ENCODE results near the gene SPC25. TPM values are rescaled to one million over a fixed set of nuclear protein-coding genes. Genes with fewer than 3 reads are reported as not detected.

Gene SPC25
- total and polyA plus RNA-seq, 2 donors (not counting 1 experiment from before 2014, with no cell fraction given), result 0.12 to 0.64 TPM

DNA sequence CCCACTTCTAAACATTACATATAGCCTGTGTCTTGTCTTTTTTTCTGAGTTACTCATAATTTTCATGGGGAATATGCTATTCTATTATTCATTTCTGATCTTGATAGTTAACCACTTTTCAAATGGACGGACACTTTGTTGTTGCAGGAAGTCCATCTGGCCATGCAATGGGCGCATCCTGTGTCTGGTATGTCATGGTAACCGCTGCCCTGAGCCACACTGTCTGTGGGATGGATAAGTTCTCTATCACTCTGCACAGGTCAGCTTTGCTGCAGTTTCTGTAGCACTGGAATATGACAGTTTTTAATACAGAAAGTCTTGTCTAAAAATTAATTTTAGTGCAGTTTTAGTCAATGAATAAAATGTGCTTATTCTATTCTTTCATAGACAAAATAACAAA is 14.1 kb upstream of the SPC25 start:
- H3K27me3 Mint-ChIP-seq, result peaks cover 24% of the 10 kb centered on the region
- TF ChIP-seq EZH2 (IDR thresholded peaks at IDR 0.05; ENCODE audit: borderline replicate concordance, insufficient read depth, low read depth, low read length, poor library complexity, severe bottlenecking), result no peak
- TF ChIP-seq, protein P1, sequence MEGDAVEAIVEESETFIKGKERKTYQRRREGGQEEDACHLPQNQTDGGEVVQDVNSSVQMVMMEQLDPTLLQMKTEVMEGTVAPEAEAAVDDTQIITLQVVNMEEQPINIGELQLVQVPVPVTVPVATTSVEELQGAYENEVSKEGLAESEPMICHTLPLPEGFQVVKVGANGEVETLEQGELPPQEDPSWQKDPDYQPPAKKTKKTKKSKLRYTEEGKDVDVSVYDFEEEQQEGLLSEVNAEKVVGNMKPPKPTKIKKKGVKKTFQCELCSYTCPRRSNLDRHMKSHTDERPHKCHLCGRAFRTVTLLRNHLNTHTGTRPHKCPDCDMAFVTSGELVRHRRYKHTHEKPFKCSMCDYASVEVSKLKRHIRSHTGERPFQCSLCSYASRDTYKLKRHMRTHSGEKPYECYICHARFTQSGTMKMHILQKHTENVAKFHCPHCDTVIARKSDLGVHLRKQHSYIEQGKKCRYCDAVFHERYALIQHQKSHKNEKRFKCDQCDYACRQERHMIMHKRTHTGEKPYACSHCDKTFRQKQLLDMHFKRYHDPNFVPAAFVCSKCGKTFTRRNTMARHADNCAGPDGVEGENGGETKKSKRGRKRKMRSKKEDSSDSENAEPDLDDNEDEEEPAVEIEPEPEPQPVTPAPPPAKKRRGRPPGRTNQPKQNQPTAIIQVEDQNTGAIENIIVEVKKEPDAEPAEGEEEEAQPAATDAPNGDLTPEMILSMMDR (IDR thresholded peaks at IDR 0.05), result no peak
- no peaks in the 10 kb centered on the region for H3K27me3 ChIP-seq (replicated peaks in 1 of 4; ENCODE audit: control extremely low read depth in 1 of 4, control insufficient read depth in 3 of 4, insufficient read depth in 4 of 4, low read length in 3 of 4)
- H3K4me1 ChIP-seq (ENCODE audit: control insufficient read depth in 2 of 2, insufficient read depth in 2 of 2, low read length in 2 of 2), result no peaks in the 10 kb centered on the region
- H2AFZ ChIP-seq (ENCODE audit: insufficient read depth, low read depth, low read length, poor library complexity, severe bottlenecking), result no peak overlapping the region
- H3K9ac ChIP-seq (ENCODE audit: low read length), result no peak overlapping the region
- ATAC-seq (ENCODE audit: low read depth), result no peak
- no peaks in the 10 kb centered on the region for H4K20me1 ChIP-seq (ENCODE audit: control insufficient read depth, insufficient read depth, low read length, poor library complexity, severe bottlenecking)
- H3K4me3 Mint-ChIP-seq, result no peak overlapping the region
- ChIA-PET CTCF (no interaction called here), POLR2A (no interaction called here)
- no peaks in the 10 kb centered on the region for H3K36me3 ChIP-seq (replicated peaks in 1 of 2; ENCODE audit: control extremely low read depth in 1 of 2, control insufficient read depth in 1 of 2, extremely low read depth in 1 of 2, insufficient read depth in 2 of 2, low read length in 1 of 2)
- WGBS (ENCODE audit: insufficient coverage), result 100% methylated on average over 2 of the region's 3 CpGs
- H3K9me3 Mint-ChIP-seq (ENCODE audit: insufficient read depth), result no peaks in the 10 kb centered on the region
- H3K27ac ChIP-seq (ENCODE audit: low read length in 2 of 2), result no peak overlapping the region
- intact Hi-C loops (cut with micrococcal nuclease), result no loop called here
- no peak for DNase-seq
- H3K27ac Mint-ChIP-seq, result no peak overlapping the region
- H3K9me3 ChIP-seq (ENCODE audit: control extremely low read depth in 1 of 3, control insufficient read depth in 2 of 3, insufficient read depth in 1 of 3, low read length in 2 of 3), result no peaks in the 10 kb centered on the region
- H3K4me2 ChIP-seq (replicated peaks; ENCODE audit: low read depth, low read length, poor library complexity, severe bottlenecking), result no peak overlapping the region
- no peaks in the 10 kb centered on the region for H3K4me1 Mint-ChIP-seq
- H3K79me2 ChIP-seq (ENCODE audit: control insufficient read depth, insufficient read depth, low read length), result no peaks in the 10 kb centered on the region
- no peak overlapping the region for H3K4me3 ChIP-seq (ENCODE audit: control extremely low read depth in 1 of 5, extremely low read depth in 1 of 5, insufficient read depth in 1 of 5, low read depth in 2 of 5, low read length in 4 of 5)

DNA sequence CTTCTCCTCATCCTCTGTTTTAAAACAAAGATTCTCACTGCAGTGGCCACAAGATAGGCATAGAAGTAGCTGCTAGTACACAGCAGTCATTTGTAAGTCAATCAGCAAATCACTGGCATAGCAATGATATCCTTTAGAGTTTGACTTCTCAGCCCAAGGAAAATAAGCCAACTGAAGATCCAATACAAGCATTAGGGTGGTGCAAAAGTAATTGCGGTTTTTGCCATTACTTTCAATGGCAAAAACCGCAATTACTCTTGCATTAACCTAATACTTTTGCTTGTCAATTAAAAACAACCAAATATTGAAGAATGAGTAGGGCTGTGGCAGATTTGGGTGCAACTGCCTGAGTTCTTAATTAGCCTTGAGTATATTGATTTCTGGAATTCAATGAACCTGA is 13.7 kb upstream of the SPC25 start:
- no peak for ATAC-seq (ENCODE audit: low read depth)
- H3K36me3 ChIP-seq (replicated peaks in 1 of 2; ENCODE audit: control extremely low read depth in 1 of 2, control insufficient read depth in 1 of 2, extremely low read depth in 1 of 2, insufficient read depth in 2 of 2, low read length in 1 of 2), result no peaks in the 10 kb centered on the region
- H3K4me2 ChIP-seq (replicated peaks; ENCODE audit: low read depth, low read length, poor library complexity, severe bottlenecking), result no peak overlapping the region
- Mint-ChIP-seq H3K4me1 (no peaks in the 10 kb centered on the region), H3K27ac (no peak overlapping the region), H3K27me3 (peaks cover 24% of the 10 kb centered on the region), H3K4me3 (no peak overlapping the region), H3K9me3 (ENCODE audit: insufficient read depth) (no peaks in the 10 kb centered on the region)
- no peak overlapping the region for H2AFZ ChIP-seq (ENCODE audit: insufficient read depth, low read depth, low read length, poor library complexity, severe bottlenecking)
- no peaks in the 10 kb centered on the region for H3K27me3 ChIP-seq (replicated peaks in 1 of 4; ENCODE audit: control extremely low read depth in 1 of 4, control insufficient read depth in 3 of 4, insufficient read depth in 4 of 4, low read length in 3 of 4)
- intact Hi-C loops (cut with micrococcal nuclease), result no loop called here
- ChIA-PET POLR2A (no interaction called here), CTCF (no interaction called here)
- H3K4me1 ChIP-seq (ENCODE audit: control insufficient read depth in 2 of 2, insufficient read depth in 2 of 2, low read length in 2 of 2), result no peaks in the 10 kb centered on the region
- no peak for DNase-seq
- no peak overlapping the region for H3K9ac ChIP-seq (ENCODE audit: low read length)
- H3K79me2 ChIP-seq (ENCODE audit: control insufficient read depth, insufficient read depth, low read length), result no peaks in the 10 kb centered on the region
- no peaks in the 10 kb centered on the region for H3K9me3 ChIP-seq (ENCODE audit: control extremely low read depth in 1 of 3, control insufficient read depth in 2 of 3, insufficient read depth in 1 of 3, low read length in 2 of 3)
- H3K27ac ChIP-seq (ENCODE audit: low read length in 2 of 2), result no peak overlapping the region
- no peaks in the 10 kb centered on the region for H4K20me1 ChIP-seq (ENCODE audit: control insufficient read depth, insufficient read depth, low read length, poor library complexity, severe bottlenecking)
- TF ChIP-seq, protein P1 (IDR thresholded peaks at IDR 0.05), result no peak
- no peak for TF ChIP-seq EZH2 (IDR thresholded peaks at IDR 0.05; ENCODE audit: borderline replicate concordance, insufficient read depth, low read depth, low read length, poor library complexity, severe bottlenecking)
- H3K4me3 ChIP-seq (ENCODE audit: control extremely low read depth in 1 of 5, extremely low read depth in 1 of 5, insufficient read depth in 1 of 5, low read depth in 2 of 5, low read length in 4 of 5), result no peak overlapping the region
- no CpG with 5 or more reads among the region's 2 CpGs for WGBS (ENCODE audit: insufficient coverage)
